WTC11 (cell line): ENCODE measurements around the gene UGT2B10. TPM values are rescaled to one million over a fixed set of nuclear protein-coding genes. Genes with fewer than 3 reads are reported as not detected.

Source experiments
- ATAC-seq: fragments of 200-7000 bp; cut with Tn5 transposase; 2 replicates; pipeline ENCODE4 v1.10.0; 2021; ENCODE audit warnings: mild to moderate bottlenecking, moderate library complexity
- CTCF ChIA-PET: fragments of 300-600 bp; sonication (Branson Sonifier 250); formaldehyde crosslinking; loops from one replicate; lab custom pipeline; 2021; ENCODE audit warnings: antibody characterized with exemption; lab: Charles Lee
- POLR2A ChIA-PET: fragments of 350-600 bp; sonication (Branson Sonifier 250); formaldehyde crosslinking; loops from one replicate; lab custom pipeline; 2021; ENCODE audit warnings: antibody characterized with exemption; lab: Charles Lee
- DNase-seq: peaks from one replicate; pipeline ENCODE4 v3.0.0; 2021; ENCODE audit warnings: low spot score
- H3K27ac Mint-ChIP-seq: 2 replicates; pipeline ENCODE4 v1.8.0; 2021; ENCODE audit warnings: mixed read lengths
- H3K27me3 Mint-ChIP-seq: 2 replicates; pipeline ENCODE4 v1.8.0; 2021; ENCODE audit warnings: low read depth, mild to moderate bottlenecking, moderate library complexity, mixed read lengths
- H3K36me3 Mint-ChIP-seq: 2 replicates; pipeline ENCODE4 v1.8.0; 2021; ENCODE audit warnings: mixed read lengths
- H3K4me1 Mint-ChIP-seq: 2 replicates; pipeline ENCODE4 v1.8.0; 2022; ENCODE audit warnings: mixed read lengths
- H3K4me3 Mint-ChIP-seq: 2 replicates; pipeline ENCODE4 v1.8.0; 2021; ENCODE audit warnings: mild to moderate bottlenecking, moderate library complexity, mixed read lengths
- H3K9me3 Mint-ChIP-seq: 2 replicates; pipeline ENCODE4 v1.8.0; 2021; ENCODE audit warnings: mixed read lengths
- AFF4 ChIP-seq: sonication (generic); formaldehyde crosslinking; IDR thresholded peaks from 2 replicates; pipeline ENCODE4 v1.8.1; 2023; ENCODE audit warnings: mild to moderate bottlenecking, missing genetic modification reagents, borderline replicate concordance
- CDX4 ChIP-seq: fragments of 250-450 bp; sonication (Bioruptor Pico); IDR thresholded peaks from 2 replicates; pipeline ENCODE4 v1.9.0; 2021; ENCODE audit warnings: moderate library complexity, mild to moderate bottlenecking, inconsistent platforms, borderline replicate concordance
- CTCF ChIP-seq: fragments of 200-600 bp; IDR thresholded peaks from 2 replicates; pipeline ENCODE4 v1.8.0; 2022; ENCODE audit warnings: antibody characterized with exemption
- E2F4 ChIP-seq: sonication (generic); formaldehyde crosslinking; IDR thresholded peaks from 2 replicates; pipeline ENCODE4 v1.8.1; 2022; ENCODE audit warnings: low read depth, mild to moderate bottlenecking, moderate library complexity, missing genetic modification reagents, borderline replicate concordance
- FOXJ3 ChIP-seq: sonication (generic); formaldehyde crosslinking; IDR thresholded peaks from 2 replicates; pipeline ENCODE4 v1.9.0; 2021; ENCODE audit warnings: missing genetic modification reagents, mild to moderate bottlenecking, borderline replicate concordance
- JAZF1 ChIP-seq: fragments of 250-450 bp; sonication (Bioruptor Pico); IDR thresholded peaks from 2 replicates; pipeline ENCODE4 v1.9.0; 2021; ENCODE audit warnings: moderate library complexity, mild to moderate bottlenecking, inconsistent platforms
- MLX ChIP-seq: sonication (generic); formaldehyde crosslinking; IDR thresholded peaks from 2 replicates; pipeline ENCODE4 v1.8.1; 2023; ENCODE audit warnings: mild to moderate bottlenecking, missing genetic modification reagents, moderate library complexity
- MXD4 ChIP-seq: fragments of 250-450 bp; sonication (Bioruptor Pico); IDR thresholded peaks from 2 replicates; pipeline ENCODE4 v1.8.0; 2021; ENCODE audit warnings: mild to moderate bottlenecking, moderate library complexity, borderline replicate concordance
- NFATC4 ChIP-seq: fragments of 250-450 bp; sonication (Bioruptor Pico); IDR thresholded peaks from 2 replicates; pipeline ENCODE4 v1.9.0; 2021; ENCODE audit warnings: mild to moderate bottlenecking
- NR1H2 ChIP-seq: sonication (generic); formaldehyde crosslinking; IDR thresholded peaks from 2 replicates; pipeline ENCODE4 v1.9.0; 2021; ENCODE audit warnings: mild to moderate bottlenecking, moderate library complexity, missing genetic modification reagents
- NR2C2 ChIP-seq: sonication (generic); formaldehyde crosslinking; IDR thresholded peaks from 2 replicates; pipeline ENCODE4 v1.8.0; 2022; ENCODE audit warnings: mild to moderate bottlenecking, missing genetic modification reagents
- PREB ChIP-seq: sonication (generic); formaldehyde crosslinking; IDR thresholded peaks from 2 replicates; pipeline ENCODE4 v1.8.1; 2022; ENCODE audit warnings: mild to moderate bottlenecking, missing genetic modification reagents, moderate library complexity, borderline replicate concordance
- TCF7 ChIP-seq: sonication (generic); formaldehyde crosslinking; IDR thresholded peaks from 2 replicates; pipeline ENCODE4 v1.8.0; 2022; ENCODE audit warnings: mild to moderate bottlenecking, low read depth, missing genetic modification reagents, moderate library complexity
- USF1 ChIP-seq: sonication (generic); formaldehyde crosslinking; IDR thresholded peaks from 2 replicates; pipeline ENCODE4 v1.8.0; 2022; ENCODE audit warnings: mild to moderate bottlenecking, missing genetic modification reagents
- ZNF219 ChIP-seq: sonication (generic); formaldehyde crosslinking; IDR thresholded peaks from 2 replicates; pipeline ENCODE4 v1.8.0; 2023; ENCODE audit warnings: missing genetic modification reagents, mild to moderate bottlenecking, borderline replicate concordance
- ZNF232 ChIP-seq: sonication (generic); formaldehyde crosslinking; IDR thresholded peaks from 2 replicates; pipeline ENCODE4 v1.8.0; 2022; ENCODE audit warnings: mild to moderate bottlenecking, missing genetic modification reagents
- ZNF416 ChIP-seq: fragments of 250-450 bp; sonication (Bioruptor Pico); IDR thresholded peaks from 2 replicates; pipeline ENCODE4 v1.9.0; 2021; ENCODE audit warnings: mild to moderate bottlenecking, inconsistent platforms
- ZNF671 ChIP-seq: fragments of 250-450 bp; sonication (Bioruptor Pico); IDR thresholded peaks from 2 replicates; pipeline ENCODE4 v1.8.0; 2021; ENCODE audit warnings: mild to moderate bottlenecking
- total RNA-seq: library from RNA; stranded (reverse); gene quantifications from 3 replicates; pipeline ENCODE4 v1.2.3, GENCODE V29; 2021

The UGT2B10 gene
- total RNA-seq, 1 experiment from 2014 or later: 0.17 TPM

- TF ChIP-seq AFF4 (CRISPR knock-in tag) (no peak), MXD4 (no peak), NR1H2 (no peak), ZNF671 (CRISPR knock-in tag) (no peak), FOXJ3 (CRISPR knock-in tag) (no peak), NFATC4 (CRISPR knock-in tag) (no peak), CTCF (no peak), ZNF232 (no peak)
Measured at GRCh38 chr4:68855771-68856170, 40.0 kb downstream of the UGT2B10 start (continued).

GRCh38 chr4:68858039-68858438 is 42.2 kb downstream of the UGT2B10 start:
- Mint-ChIP-seq H3K9me3 (peaks cover 38% of the 10 kb centered on the region), H3K27ac (no peak overlapping the region)
- TF ChIP-seq TCF7 (no peak), PREB (CRISPR knock-in tag) (no peak)
- TF ChIP-seq, all 79 proteins: peak for 0
- DNase-seq: no peak
- peaks cover 13% of the 10 kb centered on the region for H3K36me3 Mint-ChIP-seq
- ATAC-seq: no peak
- H3K4me3 Mint-ChIP-seq: no peak overlapping the region
- H3K27me3 Mint-ChIP-seq: no peaks in the 10 kb centered on the region; the same call in 1 of the 2 replicates
- H3K4me1 Mint-ChIP-seq: no peaks in the 10 kb centered on the region
- POLR2A ChIA-PET: no interaction called here
- CTCF ChIA-PET: no interaction called here

- POLR2A ChIA-PET: no interaction called here
Measured at GRCh38 chr4:68859655-68860054, 43.9 kb downstream of the UGT2B10 start.

GRCh38 chr4:68861057-68861456 is 45.3 kb downstream of the UGT2B10 start:
- POLR2A ChIA-PET: no interaction called here
- TF ChIP-seq JAZF1 (CRISPR knock-in tag) (no peak), E2F4 (CRISPR knock-in tag) (no peak), PREB (CRISPR knock-in tag) (no peak), NR2C2 (no peak), MLX (CRISPR knock-in tag) (no peak), CDX4 (CRISPR knock-in tag) (no peak), ZNF416 (CRISPR knock-in tag) (no peak)

More at GRCh38 chr4:68859655-68860054, 43.9 kb downstream of the UGT2B10 start:
- no peak for DNase-seq
- no peaks in the 10 kb centered on the region; the same call in 1 of the 2 replicates for H3K27me3 Mint-ChIP-seq
- TF ChIP-seq USF1 (CRISPR knock-in tag): no peak
- TF ChIP-seq FOXJ3 (CRISPR knock-in tag): no peak
- TF ChIP-seq ZNF219: no peak
- H3K27ac Mint-ChIP-seq: no peak overlapping the region
- no peak overlapping the region for H3K4me3 Mint-ChIP-seq
- no peak for ATAC-seq
- H3K9me3 Mint-ChIP-seq: peaks cover 38% of the 10 kb centered on the region
- H3K36me3 Mint-ChIP-seq: peaks cover 13% of the 10 kb centered on the region
- no peaks in the 10 kb centered on the region for H3K4me1 Mint-ChIP-seq
- CTCF ChIA-PET: no interaction called here

More at GRCh38 chr4:68861057-68861456, 45.3 kb downstream of the UGT2B10 start:
- H3K9me3 Mint-ChIP-seq: peaks cover 32% of the 10 kb centered on the region
- ATAC-seq (no peak), DNase-seq (no peak)
- H3K27me3 Mint-ChIP-seq: no peaks in the 10 kb centered on the region; the same call in 1 of the 2 replicates
- peaks cover 13% of the 10 kb centered on the region for H3K36me3 Mint-ChIP-seq
- no peak overlapping the region for H3K4me3 Mint-ChIP-seq
- CTCF ChIA-PET: no interaction called here
- no peak overlapping the region for H3K27ac Mint-ChIP-seq
- peaks cover 7% of the 10 kb centered on the region for H3K4me1 Mint-ChIP-seq
